Mucosa of descending colon (tissue), 3 donors: ENCODE measurements around the gene KLHL1. TPM values are rescaled to one million over a fixed set of nuclear protein-coding genes. Genes with fewer than 3 reads are reported as not detected.

ENCODE experiments used
- ATAC-seq: fragments of 200-7000 bp; cut with Tn5 transposase; one replicate; pipeline ENCODE4 v1.9.1; 2020; ENCODE audit warnings: mild to moderate bottlenecking, moderate library complexity
- DNase-seq, 3 donors: peaks; one replicate each; pipeline ENCODE4 v3.0.0-alpha.2; 2020
- H3K36me3 ChIP-seq: fragments of 200-600 bp; one replicate; pipeline ENCODE4 v1.8.0; 2021; ENCODE audit warnings: low read depth, mild to moderate bottlenecking
- H3K4me1 ChIP-seq: fragments of 200-600 bp; one replicate; pipeline ENCODE4 v1.8.0; 2021; ENCODE audit warnings: low read depth, mild to moderate bottlenecking
- H3K4me3 ChIP-seq: fragments of 200-600 bp; one replicate; pipeline ENCODE4 v1.8.0; 2021; ENCODE audit warnings: mild to moderate bottlenecking
- H3K9me3 ChIP-seq: fragments of 200-600 bp; one replicate; pipeline ENCODE4 v1.8.0; 2021; ENCODE audit warnings: mild to moderate bottlenecking
- CTCF ChIP-seq: fragments of 200-600 bp; IDR thresholded peaks from one replicate; pipeline ENCODE4 v1.8.0; 2022; ENCODE audit warnings: antibody characterized with exemption, mild to moderate bottlenecking
- intact Hi-C, 2 donors: fragments of 100-400 bp; cut with DNase I in 1 of 2; cut with micrococcal nuclease in 1 of 2; formaldehyde crosslinking; loops; one replicate each; pipeline versions ENCODE4 v1.11.0 to v1.11.1; 2022; cut with DNase I, micrococcal nuclease
- total RNA-seq, 3 donors: library from RNA; stranded (reverse); fragmentation: NEBNext Ultra II Directional in 2 of 3; extraction: Animal tissue kit (Norgen Biotek cat#: 25700) in 2 of 3; gene quantifications; one replicate each; pipeline versions ENCODE4 v1.2.1 to v1.2.4, GENCODE V29; 2021 to 2023
- donor health status: DM: no; HTN: no; CAD: no; lungs with moderate emphysema.
- donor health status: DM: no; HTN: no; CAD: no.
- donor health status: DM: no; HTN: yes; CAD: no.

The KLHL1 gene
- total RNA-seq, 3 donors from 2014 or later: 0.25 TPM; not detected in 2

- Histone ChIP-seq H3K9me3 (no peaks in the 10 kb centered on the region), H3K4me1 (no peaks in the 10 kb centered on the region), H3K36me3 (no peaks in the 10 kb centered on the region), H3K4me3 (no peak overlapping the region)
- intact Hi-C loops: no loop called here
- DNase-seq (no peak), ATAC-seq (no peak)
- TF ChIP-seq CTCF: no peak
These were observed 149.2 kb downstream of the KLHL1 start for GRCh38 chr13:69959046-69959445.

- no peaks in the 10 kb centered on the region for H3K4me1 ChIP-seq
- no peaks in the 10 kb centered on the region for H3K36me3 ChIP-seq
- DNase-seq: no peak
- no peak for TF ChIP-seq CTCF
- ATAC-seq: no peak
- intact Hi-C loops: no loop called here
- no peak overlapping the region for H3K4me3 ChIP-seq
- no peaks in the 10 kb centered on the region for H3K9me3 ChIP-seq
These were observed 151.4 kb downstream of the KLHL1 start for GRCh38 chr13:69956839-69957238.

- intact Hi-C loops: no loop called here
- no peak for ATAC-seq
- DNase-seq: no peak
- Histone ChIP-seq H3K4me1 (no peaks in the 10 kb centered on the region), H3K36me3 (no peaks in the 10 kb centered on the region), H3K9me3 (no peaks in the 10 kb centered on the region), H3K4me3 (no peak overlapping the region)
- TF ChIP-seq CTCF: no peak
These were observed 151.9 kb downstream of the KLHL1 start for GRCh38 chr13:69956349-69956748.

GRCh38 chr13:69955271-69955670 is 153.0 kb downstream of the KLHL1 start:
- no peaks in the 10 kb centered on the region for H3K9me3 ChIP-seq
- intact Hi-C loops: no loop called here
- H3K4me1 ChIP-seq: no peaks in the 10 kb centered on the region
- no peak for DNase-seq
- ATAC-seq: no peak
- H3K4me3 ChIP-seq: no peak overlapping the region
- TF ChIP-seq CTCF: no peak
- H3K36me3 ChIP-seq: no peaks in the 10 kb centered on the region

- Histone ChIP-seq H3K4me3 (no peak overlapping the region), H3K4me1 (no peaks in the 10 kb centered on the region), H3K9me3 (no peaks in the 10 kb centered on the region), H3K36me3 (no peaks in the 10 kb centered on the region)
- DNase-seq: no peak
- no peak for ATAC-seq
- intact Hi-C loops: no loop called here
- no peak for TF ChIP-seq CTCF
These were observed 156.8 kb downstream of the KLHL1 start for GRCh38 chr13:69951412-69951811.

- DNase-seq (no peak), ATAC-seq (no peak)
- H3K36me3 ChIP-seq: no peaks in the 10 kb centered on the region
- no peak overlapping the region for H3K4me3 ChIP-seq
- TF ChIP-seq CTCF: no peak
- intact Hi-C loops: no loop called here
- no peaks in the 10 kb centered on the region for H3K4me1 ChIP-seq
- no peaks in the 10 kb centered on the region for H3K9me3 ChIP-seq
These were observed 158.1 kb downstream of the KLHL1 start for GRCh38 chr13:69950160-69950559.
